Left ventricle myocardium inferior (tissue), 1 donor: ENCODE results near the gene MANSC1. TPM values are rescaled to one million over a fixed set of nuclear protein-coding genes. Genes with fewer than 3 reads are reported as not detected.

Experiments used
- DNase-seq: peaks from one replicate; pipeline ENCODE4 v3.0.0-alpha.2; 2020
- H3K27ac ChIP-seq: fragments of 200-600 bp; replicated peaks from 2 replicates; pipeline ENCODE4 v1.8.0; 2021
- H3K27me3 ChIP-seq: fragments of 200-600 bp; 2 replicates; pipeline ENCODE4 v1.8.0; 2021; ENCODE audit warnings: low read depth
- H3K36me3 ChIP-seq: fragments of 200-600 bp; 2 replicates; pipeline ENCODE4 v1.8.0; 2021
- H3K4me1 ChIP-seq: fragments of 200-600 bp; 2 replicates; pipeline ENCODE4 v1.8.0; 2021
- H3K4me3 ChIP-seq: fragments of 200-600 bp; 2 replicates; pipeline ENCODE4 v1.8.0; 2021; ENCODE audit warnings: mild to moderate bottlenecking, moderate library complexity
- H3K9me3 ChIP-seq: fragments of 200-600 bp; replicated peaks from 2 replicates; pipeline ENCODE4 v1.8.0; 2021
- intact Hi-C: fragments of 100-400 bp; cut with micrococcal nuclease; formaldehyde crosslinking; loops from one replicate; pipeline ENCODE4 v1.11.0; 2022
- total RNA-seq: library from RNA; stranded (reverse); fragmentation: NEBNext Ultra II Directional; extraction: Animal tissue kit (Norgen Biotek cat#: 25700); gene quantifications from one replicate; pipeline ENCODE4 v1.2.1, GENCODE V29; 2021
- TF ChIP-seq, protein P1 (sequence below): fragments of 200-600 bp; IDR thresholded peaks from 2 replicates; pipeline ENCODE4 v1.8.0; 2021; ENCODE audit warnings: antibody characterized with exemption, mild to moderate bottlenecking, borderline replicate concordance
- donor health status: DM: no; HTN: yes; CAD: no; lungs with severe emphysema.

The MANSC1 gene
- total RNA-seq, 1 donor from 2014 or later: 8.7 TPM

DNA sequence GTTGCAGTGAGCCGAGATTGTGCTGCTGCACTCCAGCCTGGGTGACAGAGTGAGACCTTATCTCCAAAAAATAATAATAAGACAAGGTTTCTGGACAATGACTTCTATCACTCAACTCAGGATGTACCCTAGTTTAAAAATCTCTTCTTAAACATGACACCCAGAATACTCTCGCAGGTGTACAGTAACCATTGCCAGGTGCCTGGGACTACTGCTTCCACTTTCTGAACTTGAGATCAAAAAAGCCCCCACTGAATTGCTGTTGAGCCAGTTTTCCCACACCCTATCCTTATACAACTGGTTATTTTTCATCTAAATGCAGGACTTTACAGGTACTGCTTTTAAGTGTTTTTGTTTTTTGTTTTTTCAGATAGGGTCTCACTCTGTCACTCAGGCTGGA, 43.1 kb upstream of the MANSC1 start:
- Histone ChIP-seq H3K27ac (no peak overlapping the region), H3K4me1 (peaks cover 25% of the 10 kb centered on the region), H3K4me3 (no peak overlapping the region), H3K9me3 (no peaks in the 10 kb centered on the region), H3K36me3 (no peaks in the 10 kb centered on the region), H3K27me3 (no peaks in the 10 kb centered on the region)
- TF ChIP-seq, protein P1, sequence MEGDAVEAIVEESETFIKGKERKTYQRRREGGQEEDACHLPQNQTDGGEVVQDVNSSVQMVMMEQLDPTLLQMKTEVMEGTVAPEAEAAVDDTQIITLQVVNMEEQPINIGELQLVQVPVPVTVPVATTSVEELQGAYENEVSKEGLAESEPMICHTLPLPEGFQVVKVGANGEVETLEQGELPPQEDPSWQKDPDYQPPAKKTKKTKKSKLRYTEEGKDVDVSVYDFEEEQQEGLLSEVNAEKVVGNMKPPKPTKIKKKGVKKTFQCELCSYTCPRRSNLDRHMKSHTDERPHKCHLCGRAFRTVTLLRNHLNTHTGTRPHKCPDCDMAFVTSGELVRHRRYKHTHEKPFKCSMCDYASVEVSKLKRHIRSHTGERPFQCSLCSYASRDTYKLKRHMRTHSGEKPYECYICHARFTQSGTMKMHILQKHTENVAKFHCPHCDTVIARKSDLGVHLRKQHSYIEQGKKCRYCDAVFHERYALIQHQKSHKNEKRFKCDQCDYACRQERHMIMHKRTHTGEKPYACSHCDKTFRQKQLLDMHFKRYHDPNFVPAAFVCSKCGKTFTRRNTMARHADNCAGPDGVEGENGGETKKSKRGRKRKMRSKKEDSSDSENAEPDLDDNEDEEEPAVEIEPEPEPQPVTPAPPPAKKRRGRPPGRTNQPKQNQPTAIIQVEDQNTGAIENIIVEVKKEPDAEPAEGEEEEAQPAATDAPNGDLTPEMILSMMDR: no peak
- no peak for DNase-seq
- intact Hi-C loops: no loop called here

DNA sequence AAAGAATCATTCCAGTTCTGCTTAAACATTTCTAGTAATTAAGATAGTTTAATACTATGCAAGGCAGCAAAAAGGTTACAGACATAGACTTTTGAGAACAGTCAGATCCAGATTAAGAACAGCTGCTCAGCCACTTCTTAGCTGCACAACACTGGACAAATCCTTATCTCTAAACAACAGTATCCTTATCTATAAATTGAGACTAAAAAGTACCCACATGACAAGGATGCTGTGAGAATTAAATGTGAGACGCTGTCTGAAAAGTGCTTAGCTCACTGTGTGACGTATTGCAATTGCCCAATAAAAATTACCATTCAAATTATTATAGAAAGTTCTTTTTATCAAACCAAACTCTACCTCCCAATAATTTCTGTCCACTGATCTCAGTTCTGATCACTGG, 42.4 kb upstream of the MANSC1 start:
- no peak overlapping the region for H3K27ac ChIP-seq
- DNase-seq: no peak

DNA sequence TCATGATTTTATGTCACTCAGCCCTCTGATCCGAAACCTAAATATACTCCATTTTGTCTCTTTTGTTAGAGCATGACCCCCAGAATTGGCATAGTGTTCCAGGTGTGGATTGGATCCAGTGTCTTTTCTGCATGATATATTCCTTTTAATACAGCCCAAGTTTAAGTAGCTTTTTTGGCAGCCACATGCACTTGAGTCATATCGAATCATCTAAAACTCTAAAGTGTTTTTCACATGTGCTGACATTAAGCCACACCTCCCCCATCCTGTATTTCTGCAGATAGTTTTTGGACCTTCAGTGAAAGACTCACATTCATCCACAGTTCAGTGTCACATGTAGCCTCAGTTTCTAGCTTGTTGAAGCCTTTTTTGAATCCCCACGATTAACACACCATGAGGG, 37.5 kb upstream of the MANSC1 start:
- Histone ChIP-seq H3K4me1 (peaks cover 9% of the 10 kb centered on the region), H3K9me3 (no peaks in the 10 kb centered on the region), H3K27me3 (no peaks in the 10 kb centered on the region), H3K36me3 (no peaks in the 10 kb centered on the region), H3K27ac (no peak overlapping the region), H3K4me3 (no peak overlapping the region)
- TF ChIP-seq, protein P1: no peak
- DNase-seq: no peak
- intact Hi-C loops: no loop called here

More for the DNA sequence above, 42.4 kb upstream of the MANSC1 start:
- H3K4me3 ChIP-seq: no peak overlapping the region
- H3K4me1 ChIP-seq: peaks cover 20% of the 10 kb centered on the region
- no peaks in the 10 kb centered on the region for H3K27me3 ChIP-seq
- TF ChIP-seq, protein P1: no peak
- intact Hi-C loops: no loop called here
- H3K36me3 ChIP-seq: no peaks in the 10 kb centered on the region
- H3K9me3 ChIP-seq: no peaks in the 10 kb centered on the region

DNA sequence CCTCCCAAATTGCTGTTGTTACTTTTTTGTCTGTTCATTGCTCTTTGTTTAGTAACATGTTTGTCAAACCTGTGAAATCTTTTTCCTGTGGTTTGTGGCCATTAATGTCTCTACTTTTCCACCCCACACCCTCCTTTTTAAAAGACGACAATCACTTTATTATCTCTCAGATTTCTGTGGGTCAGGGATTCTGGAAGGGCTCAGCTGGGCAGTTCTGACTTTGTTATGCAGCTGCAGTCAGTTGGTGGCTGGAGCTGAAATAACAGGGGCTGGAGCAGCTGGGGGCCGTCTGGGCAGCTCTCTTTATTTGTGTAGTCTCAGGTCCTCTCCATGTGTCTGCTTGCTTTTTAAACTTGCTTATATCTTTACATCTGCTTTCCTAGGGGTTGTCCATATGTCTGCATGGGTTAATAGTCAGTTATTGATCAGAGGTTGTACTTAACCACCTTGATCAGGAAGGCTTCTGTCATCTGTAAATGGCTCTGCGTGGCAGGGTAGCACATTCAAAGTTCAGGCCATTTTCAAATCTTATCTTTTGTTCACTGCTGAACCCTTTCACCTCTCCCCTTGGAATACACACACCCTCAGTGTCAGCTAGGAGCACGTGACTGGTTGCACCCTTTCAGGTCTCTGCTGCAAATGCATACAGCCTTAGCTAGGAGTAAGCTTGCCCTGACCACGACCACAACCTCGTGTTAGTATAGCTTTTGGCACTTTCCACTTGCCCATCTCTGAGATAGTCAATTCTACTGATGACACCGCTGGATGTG, 34.7 kb upstream of the MANSC1 start:
- H3K27me3 ChIP-seq: no peaks in the 10 kb centered on the region
- H3K27ac ChIP-seq: no peak overlapping the region
- intact Hi-C loops: no loop called here
- H3K36me3 ChIP-seq: no peaks in the 10 kb centered on the region
- no peak for DNase-seq
- TF ChIP-seq, protein P1: no peak
- H3K9me3 ChIP-seq: no peaks in the 10 kb centered on the region
- H3K4me3 ChIP-seq: no peak overlapping the region
- H3K4me1 ChIP-seq: peaks cover 16% of the 10 kb centered on the region

DNA sequence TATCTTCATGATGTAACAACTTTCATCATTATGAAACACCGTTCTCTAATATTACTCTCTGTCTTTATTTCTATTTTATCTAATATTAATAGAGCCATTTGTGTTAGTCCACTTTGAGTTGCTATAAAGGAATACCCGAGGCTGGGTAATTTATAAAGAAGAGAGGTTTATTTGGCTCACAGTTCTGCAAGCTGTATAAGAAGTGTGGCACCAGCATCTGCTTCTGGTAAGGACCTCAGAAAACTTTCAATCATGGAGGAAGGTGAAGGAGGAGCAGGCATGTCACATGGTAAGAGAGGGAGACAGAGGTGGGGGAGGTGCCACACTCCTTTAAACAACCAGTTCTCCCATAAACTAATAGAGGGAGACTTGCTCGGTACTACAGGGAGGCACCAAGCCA, 31.9 kb upstream of the MANSC1 start:
- DNase-seq: no peak
- peaks cover 14% of the 10 kb centered on the region for H3K4me1 ChIP-seq
- TF ChIP-seq, protein P1: no peak
- intact Hi-C loops: no loop called here
- H3K36me3 ChIP-seq: no peaks in the 10 kb centered on the region
- H3K27ac ChIP-seq: no peak overlapping the region
- no peaks in the 10 kb centered on the region for H3K9me3 ChIP-seq
- no peak overlapping the region for H3K4me3 ChIP-seq
- H3K27me3 ChIP-seq: no peaks in the 10 kb centered on the region
